ENCODE measurements around the gene F3. TPM values are rescaled to one million over a fixed set of nuclear protein-coding genes. Genes with fewer than 3 reads are reported as not detected.
"Not testable (repeated sequence)": the region's sequence is repeated elsewhere in the genome, so short reads cannot be mapped to it uniquely, and the experiment has no call there.

F3 gene
- total RNA-seq, 2 donors from 2014 or later: 37.9 to 85.4 TPM

- ATAC-seq (no peak), DNase-seq (no peak)
- H3K9me3 ChIP-seq: no peaks in the 10 kb centered on the region
- H3K4me1 ChIP-seq: no peaks in the 10 kb centered on the region
- H3K36me3 ChIP-seq (replicated peaks in 1 of 2; ENCODE audit: insufficient read depth in 1 of 2, low read depth in 2 of 2): no peaks in the 10 kb centered on the region
- TF ChIP-seq POLR2A (IDR thresholded peaks at IDR 0.05): no peak
- TF ChIP-seq, protein P1, sequence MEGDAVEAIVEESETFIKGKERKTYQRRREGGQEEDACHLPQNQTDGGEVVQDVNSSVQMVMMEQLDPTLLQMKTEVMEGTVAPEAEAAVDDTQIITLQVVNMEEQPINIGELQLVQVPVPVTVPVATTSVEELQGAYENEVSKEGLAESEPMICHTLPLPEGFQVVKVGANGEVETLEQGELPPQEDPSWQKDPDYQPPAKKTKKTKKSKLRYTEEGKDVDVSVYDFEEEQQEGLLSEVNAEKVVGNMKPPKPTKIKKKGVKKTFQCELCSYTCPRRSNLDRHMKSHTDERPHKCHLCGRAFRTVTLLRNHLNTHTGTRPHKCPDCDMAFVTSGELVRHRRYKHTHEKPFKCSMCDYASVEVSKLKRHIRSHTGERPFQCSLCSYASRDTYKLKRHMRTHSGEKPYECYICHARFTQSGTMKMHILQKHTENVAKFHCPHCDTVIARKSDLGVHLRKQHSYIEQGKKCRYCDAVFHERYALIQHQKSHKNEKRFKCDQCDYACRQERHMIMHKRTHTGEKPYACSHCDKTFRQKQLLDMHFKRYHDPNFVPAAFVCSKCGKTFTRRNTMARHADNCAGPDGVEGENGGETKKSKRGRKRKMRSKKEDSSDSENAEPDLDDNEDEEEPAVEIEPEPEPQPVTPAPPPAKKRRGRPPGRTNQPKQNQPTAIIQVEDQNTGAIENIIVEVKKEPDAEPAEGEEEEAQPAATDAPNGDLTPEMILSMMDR (IDR thresholded peaks at IDR 0.05): no peak
- no peaks in the 10 kb centered on the region for H3K27me3 ChIP-seq
- no peak overlapping the region for H3K27ac ChIP-seq
- 89 to 90% methylated on average over 8 to 10 of the region's 10 CpGs for WGBS, 2 donors
- intact Hi-C loops (cut with DNase I): no loop called here
- no peak overlapping the region for H3K4me3 ChIP-seq
These were observed 39.0 kb upstream of the F3 start for GRCh38 chr1:94580367-94581115.

- TF ChIP-seq, protein P1 (IDR thresholded peaks at IDR 0.05): no peak
- no peak for TF ChIP-seq POLR2A (IDR thresholded peaks at IDR 0.05)
- Histone ChIP-seq H3K4me1 (no peaks in the 10 kb centered on the region), H3K4me3 (no peak overlapping the region), H3K27ac (no peak overlapping the region), H3K9me3 (no peaks in the 10 kb centered on the region), H3K36me3 (replicated peaks in 1 of 2; ENCODE audit: insufficient read depth in 1 of 2, low read depth in 2 of 2) (no peaks in the 10 kb centered on the region), H3K27me3 (no peaks in the 10 kb centered on the region)
- ATAC-seq (no peak), DNase-seq (no peak)
- WGBS, 2 donors: 40 to 71% methylated on average over 1 to 2 of the region's 2 CpGs
- intact Hi-C loops (cut with DNase I): no loop called here
These were observed 38.3 kb upstream of the F3 start for GRCh38 chr1:94579876-94580294.

GRCh38 chr1:94578856-94579255 is 37.3 kb upstream of the F3 start:
- Histone ChIP-seq H3K27ac (no peak overlapping the region), H3K4me1 (no peaks in the 10 kb centered on the region)
- 77 to 84% methylated on average over 2 of the region's 2 CpGs for WGBS, 2 donors

GRCh38 chr1:94573917-94574316 is 32.4 kb upstream of the F3 start:
- H3K9me3 ChIP-seq; H3K36me3 ChIP-seq (replicated peaks in 1 of 2; ENCODE audit: insufficient read depth in 1 of 2, low read depth in 2 of 2); H3K27ac ChIP-seq; ATAC-seq; H3K4me1 ChIP-seq; H3K27me3 ChIP-seq; DNase-seq; intact Hi-C loops (cut with DNase I); H3K4me3 ChIP-seq: not testable (repeated sequence)

More at GRCh38 chr1:94578856-94579255, 37.3 kb upstream of the F3 start:
- no peak overlapping the region for H3K4me3 ChIP-seq
- ATAC-seq (no peak), DNase-seq (no peak)
- no peaks in the 10 kb centered on the region for H3K36me3 ChIP-seq (replicated peaks in 1 of 2; ENCODE audit: insufficient read depth in 1 of 2, low read depth in 2 of 2)
- H3K9me3 ChIP-seq: no peaks in the 10 kb centered on the region
- intact Hi-C loops (cut with DNase I): no loop called here
- TF ChIP-seq, protein P1 (IDR thresholded peaks at IDR 0.05): no peak
- no peak for TF ChIP-seq POLR2A (IDR thresholded peaks at IDR 0.05)
- no peaks in the 10 kb centered on the region for H3K27me3 ChIP-seq

DNA sequence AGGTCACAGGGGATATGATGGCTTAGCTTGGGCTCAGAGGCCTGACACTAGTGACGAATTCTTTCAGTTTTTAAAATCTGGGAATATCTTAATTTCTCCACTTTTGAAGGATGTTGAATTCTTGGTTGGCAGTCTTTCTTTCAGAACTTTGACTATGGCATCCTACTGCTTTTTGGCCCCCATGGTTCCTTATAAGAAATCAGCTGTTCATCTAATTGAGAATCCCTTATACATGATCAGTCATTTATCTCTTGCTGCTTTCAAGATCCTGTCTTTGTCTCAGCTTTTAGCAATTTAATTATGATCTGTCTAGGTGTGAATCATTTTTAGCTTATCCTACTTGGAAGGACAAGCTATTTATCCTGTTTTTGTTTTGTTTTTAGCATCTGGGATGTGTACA is 31.2 kb upstream of the F3 start:
- no peak for TF ChIP-seq POLR2A (IDR thresholded peaks at IDR 0.05)
- TF ChIP-seq, protein P1 (IDR thresholded peaks at IDR 0.05): no peak
- H3K4me3 ChIP-seq: no peak overlapping the region
- 71 to 96% methylated on average over 1 of the region's 1 CpG for WGBS, 2 donors
- H3K4me1 ChIP-seq: no peaks in the 10 kb centered on the region
- intact Hi-C loops (cut with DNase I): no loop called here
- DNase-seq (no peak), ATAC-seq (no peak)
- H3K27ac ChIP-seq: no peak overlapping the region
- H3K27me3 ChIP-seq: no peaks in the 10 kb centered on the region
- H3K36me3 ChIP-seq (replicated peaks in 1 of 2; ENCODE audit: insufficient read depth in 1 of 2, low read depth in 2 of 2): no peaks in the 10 kb centered on the region
- H3K9me3 ChIP-seq: no peaks in the 10 kb centered on the region

- H3K36me3 ChIP-seq (replicated peaks in 1 of 2; ENCODE audit: insufficient read depth in 1 of 2, low read depth in 2 of 2); ATAC-seq; intact Hi-C loops (cut with DNase I); H3K4me1 ChIP-seq; H3K27me3 ChIP-seq; DNase-seq; H3K4me3 ChIP-seq; H3K27ac ChIP-seq; H3K9me3 ChIP-seq: not testable (repeated sequence)
- 78 to 82% methylated on average over 9 of the region's 9 CpGs for WGBS, 2 donors
These were observed 29.4 kb upstream of the F3 start for GRCh38 chr1:94570965-94571364.

- intact Hi-C loops (cut with DNase I): not testable (repeated sequence)
These were observed 27.2 kb upstream of the F3 start for GRCh38 chr1:94568806-94569205.

GRCh38 chr1:94567975-94568607 is 26.5 kb upstream of the F3 start:
- ATAC-seq; H3K4me1 ChIP-seq; H3K27me3 ChIP-seq; H3K4me3 ChIP-seq; H3K9me3 ChIP-seq; H3K36me3 ChIP-seq (replicated peaks in 1 of 2; ENCODE audit: insufficient read depth in 1 of 2, low read depth in 2 of 2); DNase-seq; intact Hi-C loops (cut with DNase I); H3K27ac ChIP-seq: not testable (repeated sequence)
- 94 to 98% methylated on average over 2 of the region's 2 CpGs for WGBS, 2 donors

More at GRCh38 chr1:94568806-94569205, 27.2 kb upstream of the F3 start:
- not testable (repeated sequence) for H3K36me3 ChIP-seq (replicated peaks in 1 of 2; ENCODE audit: insufficient read depth in 1 of 2, low read depth in 2 of 2); H3K4me1 ChIP-seq; H3K27me3 ChIP-seq; ATAC-seq; DNase-seq; H3K27ac ChIP-seq; H3K9me3 ChIP-seq; H3K4me3 ChIP-seq
- 83 to 98% methylated on average over 5 of the region's 5 CpGs for WGBS, 2 donors
